ENCODE data around the gene EVL. TPM values are rescaled to one million over a fixed set of nuclear protein-coding genes. Genes with fewer than 3 reads are reported as not detected.
"Not testable (repeated sequence)": the region's sequence is repeated elsewhere in the genome, so short reads cannot be mapped to it uniquely, and the experiment has no call there.

Gene EVL
- total and polyA plus RNA-seq, 4 donors, result 54.5 to 99.9 (median 78.2) TPM

DNA sequence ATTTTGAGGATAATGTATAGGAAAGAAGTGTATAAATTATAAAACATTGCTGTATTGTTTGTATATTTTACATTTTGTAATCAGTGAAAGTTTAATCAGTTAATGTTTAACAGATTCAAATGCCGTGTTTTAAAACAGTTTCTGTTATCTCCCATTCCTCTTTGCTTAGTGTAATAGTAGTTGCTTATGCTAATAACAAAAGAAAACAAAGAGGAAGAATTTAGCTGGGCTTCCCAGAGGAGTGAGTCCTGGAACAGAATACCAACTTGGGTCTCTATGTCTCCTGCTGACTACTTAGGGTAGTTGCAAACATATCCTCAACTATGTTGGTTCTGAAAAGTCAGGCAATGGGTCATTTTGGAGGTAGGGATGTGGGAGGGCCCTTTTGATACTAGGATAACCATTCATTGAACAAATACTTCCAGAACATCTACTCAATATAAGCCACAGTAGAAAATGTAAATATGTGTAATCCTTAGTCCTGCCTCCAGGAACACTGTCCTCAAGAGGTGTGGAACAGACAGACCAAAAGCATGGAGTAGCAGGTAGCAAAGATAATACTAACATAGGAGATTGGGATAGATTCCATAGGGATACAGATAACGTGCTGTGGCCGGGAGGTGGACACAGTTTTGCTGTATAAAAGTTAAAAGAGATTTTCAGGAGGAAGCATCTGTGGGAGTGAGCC is 36.1 kb upstream of the EVL start:
- Histone ChIP-seq H3K36me3 (ENCODE audit: control insufficient read depth in 4 of 4, insufficient read depth in 4 of 4, low read length in 4 of 4) (no peaks in the 10 kb centered on the region), H3K9ac (ENCODE audit: insufficient read depth in 1 of 2, low read length in 2 of 2) (no peak overlapping the region), H3K9me3 (ENCODE audit: control insufficient read depth in 4 of 4, insufficient read depth in 3 of 4, low read length in 3 of 4) (no peaks in the 10 kb centered on the region), H3K4me3 (no peak overlapping the region), H3K27me3 (ENCODE audit: control insufficient read depth in 3 of 3, insufficient read depth in 3 of 3, low read length in 2 of 3) (no peaks in the 10 kb centered on the region), H3K27ac (ENCODE audit: low read depth in 1 of 2, low read length in 1 of 2) (no peak overlapping the region), H3K4me1 (ENCODE audit: control insufficient read depth in 5 of 5, insufficient read depth in 5 of 5, low read length in 5 of 5) (peaks cover 8 to 53% (median 36%) of the 10 kb centered on the region in 5 donors)
- ATAC-seq (ENCODE audit: insufficient read depth, low FRiP score) (no peak), DNase-seq (no peak)
- WGBS, 2 donors, result 83 to 90% methylated on average over 3 of the region's 3 CpGs
- TF ChIP-seq, protein P1, sequence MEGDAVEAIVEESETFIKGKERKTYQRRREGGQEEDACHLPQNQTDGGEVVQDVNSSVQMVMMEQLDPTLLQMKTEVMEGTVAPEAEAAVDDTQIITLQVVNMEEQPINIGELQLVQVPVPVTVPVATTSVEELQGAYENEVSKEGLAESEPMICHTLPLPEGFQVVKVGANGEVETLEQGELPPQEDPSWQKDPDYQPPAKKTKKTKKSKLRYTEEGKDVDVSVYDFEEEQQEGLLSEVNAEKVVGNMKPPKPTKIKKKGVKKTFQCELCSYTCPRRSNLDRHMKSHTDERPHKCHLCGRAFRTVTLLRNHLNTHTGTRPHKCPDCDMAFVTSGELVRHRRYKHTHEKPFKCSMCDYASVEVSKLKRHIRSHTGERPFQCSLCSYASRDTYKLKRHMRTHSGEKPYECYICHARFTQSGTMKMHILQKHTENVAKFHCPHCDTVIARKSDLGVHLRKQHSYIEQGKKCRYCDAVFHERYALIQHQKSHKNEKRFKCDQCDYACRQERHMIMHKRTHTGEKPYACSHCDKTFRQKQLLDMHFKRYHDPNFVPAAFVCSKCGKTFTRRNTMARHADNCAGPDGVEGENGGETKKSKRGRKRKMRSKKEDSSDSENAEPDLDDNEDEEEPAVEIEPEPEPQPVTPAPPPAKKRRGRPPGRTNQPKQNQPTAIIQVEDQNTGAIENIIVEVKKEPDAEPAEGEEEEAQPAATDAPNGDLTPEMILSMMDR (IDR thresholded peaks at IDR 0.05; ENCODE audit: control extremely low read depth, extremely low read depth), result no peak

DNA sequence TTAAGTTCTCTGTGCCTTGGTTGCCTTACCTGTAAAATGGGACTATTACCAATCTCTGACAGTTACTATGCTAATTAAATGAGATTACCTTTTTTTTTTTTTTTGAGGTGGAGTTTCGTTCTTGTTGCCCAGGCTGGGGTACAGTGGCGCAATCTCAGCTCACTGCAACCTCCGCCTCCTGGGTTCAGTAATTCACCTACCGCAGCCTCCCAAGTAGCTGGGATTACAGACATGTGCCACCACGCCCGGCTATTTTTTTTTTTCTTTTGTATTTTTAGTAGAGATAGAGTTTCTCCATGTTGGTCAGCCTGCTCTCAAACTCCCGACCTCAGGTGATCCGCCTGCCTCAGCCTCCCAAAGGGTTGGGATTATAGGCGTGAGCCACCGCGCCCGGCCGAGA is 35.2 kb upstream of the EVL start:
- WGBS, 2 donors, result 89 to 90% methylated on average over 13 of the region's 13 CpGs
- peak overlapping the region in 1 of 2 donors; percentile 69 for H3K27ac ChIP-seq (ENCODE audit: low read depth in 1 of 2, low read length in 1 of 2)
- ATAC-seq (ENCODE audit: insufficient read depth, low FRiP score); H3K27me3 ChIP-seq (ENCODE audit: control insufficient read depth in 3 of 3, insufficient read depth in 3 of 3, low read length in 2 of 3); H3K4me3 ChIP-seq; H3K9ac ChIP-seq (ENCODE audit: insufficient read depth in 1 of 2, low read length in 2 of 2); H3K9me3 ChIP-seq (ENCODE audit: control insufficient read depth in 4 of 4, insufficient read depth in 3 of 4, low read length in 3 of 4); DNase-seq; H3K36me3 ChIP-seq (ENCODE audit: control insufficient read depth in 4 of 4, insufficient read depth in 4 of 4, low read length in 4 of 4): not testable (repeated sequence)
- H3K4me1 ChIP-seq (ENCODE audit: control insufficient read depth in 5 of 5, insufficient read depth in 5 of 5, low read length in 5 of 5), result peaks cover 6 to 62% (median 36%) of the 10 kb centered on the region in 5 donors

DNA sequence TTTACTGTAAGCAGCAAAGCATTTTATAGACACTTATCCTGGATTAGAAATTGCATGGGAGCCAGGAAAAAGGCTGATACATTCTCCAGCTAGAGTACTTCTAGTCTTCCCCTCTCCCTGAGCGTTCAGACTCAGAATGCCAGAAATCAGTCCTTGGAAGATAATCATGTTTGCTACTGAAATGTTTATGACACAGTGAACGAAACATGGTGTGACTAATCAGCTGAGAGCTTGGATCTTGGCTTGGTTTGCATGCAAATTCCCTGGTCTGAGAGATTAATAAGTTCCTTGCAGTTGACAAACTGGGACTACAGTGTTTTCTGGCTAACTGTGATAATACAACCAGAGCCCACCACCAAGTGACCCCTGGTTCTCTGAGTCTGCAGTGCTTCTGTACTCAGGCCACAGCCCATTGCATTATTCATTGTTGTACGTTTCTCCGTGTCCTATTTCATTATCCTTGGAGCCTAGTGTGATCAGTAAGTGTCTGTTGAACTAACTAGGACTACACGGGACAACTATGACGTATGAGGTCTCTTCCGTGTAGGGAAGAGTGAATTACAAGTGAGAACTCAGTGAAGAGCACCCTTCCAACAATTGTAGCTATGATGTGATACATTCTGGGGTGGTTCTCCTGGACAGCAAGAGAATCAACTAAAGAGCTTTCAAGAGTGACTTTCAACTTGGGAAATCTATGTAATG is 34.6 kb upstream of the EVL start:
- WGBS, 2 donors, result 69 to 80% methylated on average over 7 of the region's 7 CpGs

More for the DNA sequence above, 34.6 kb upstream of the EVL start:
- H3K4me1 ChIP-seq (ENCODE audit: control insufficient read depth in 5 of 5, insufficient read depth in 5 of 5, low read length in 5 of 5), result peaks cover 4 to 68% (median 38%) of the 10 kb centered on the region in 5 donors
- ATAC-seq (ENCODE audit: insufficient read depth, low FRiP score), result peak; percentile 10
- DNase-seq, result peak; percentile 63 to 95 (median 93)
- TF ChIP-seq, protein P1 (IDR thresholded peaks at IDR 0.05; ENCODE audit: control extremely low read depth, extremely low read depth), result no peak
- no peaks in the 10 kb centered on the region for H3K27me3 ChIP-seq (ENCODE audit: control insufficient read depth in 3 of 3, insufficient read depth in 3 of 3, low read length in 2 of 3)
- H3K4me3 ChIP-seq, result no peak overlapping the region
- H3K36me3 ChIP-seq (ENCODE audit: control insufficient read depth in 4 of 4, insufficient read depth in 4 of 4, low read length in 4 of 4), result no peaks in the 10 kb centered on the region
- H3K27ac ChIP-seq (ENCODE audit: low read depth in 1 of 2, low read length in 1 of 2), result peak overlapping the region; percentile 66 to 69
- no peaks in the 10 kb centered on the region for H3K9me3 ChIP-seq (ENCODE audit: control insufficient read depth in 4 of 4, insufficient read depth in 3 of 4, low read length in 3 of 4)
- H3K9ac ChIP-seq (ENCODE audit: insufficient read depth in 1 of 2, low read length in 2 of 2), result no peak overlapping the region

Data from lung (tissue), 12 donors.